Measurements from ENCODE around the gene DDX19B.
"Not testable (repeated sequence)": the region's sequence is repeated elsewhere in the genome, so short reads cannot be mapped to it uniquely, and the experiment has no call there.

Gene DDX19B

DNA sequence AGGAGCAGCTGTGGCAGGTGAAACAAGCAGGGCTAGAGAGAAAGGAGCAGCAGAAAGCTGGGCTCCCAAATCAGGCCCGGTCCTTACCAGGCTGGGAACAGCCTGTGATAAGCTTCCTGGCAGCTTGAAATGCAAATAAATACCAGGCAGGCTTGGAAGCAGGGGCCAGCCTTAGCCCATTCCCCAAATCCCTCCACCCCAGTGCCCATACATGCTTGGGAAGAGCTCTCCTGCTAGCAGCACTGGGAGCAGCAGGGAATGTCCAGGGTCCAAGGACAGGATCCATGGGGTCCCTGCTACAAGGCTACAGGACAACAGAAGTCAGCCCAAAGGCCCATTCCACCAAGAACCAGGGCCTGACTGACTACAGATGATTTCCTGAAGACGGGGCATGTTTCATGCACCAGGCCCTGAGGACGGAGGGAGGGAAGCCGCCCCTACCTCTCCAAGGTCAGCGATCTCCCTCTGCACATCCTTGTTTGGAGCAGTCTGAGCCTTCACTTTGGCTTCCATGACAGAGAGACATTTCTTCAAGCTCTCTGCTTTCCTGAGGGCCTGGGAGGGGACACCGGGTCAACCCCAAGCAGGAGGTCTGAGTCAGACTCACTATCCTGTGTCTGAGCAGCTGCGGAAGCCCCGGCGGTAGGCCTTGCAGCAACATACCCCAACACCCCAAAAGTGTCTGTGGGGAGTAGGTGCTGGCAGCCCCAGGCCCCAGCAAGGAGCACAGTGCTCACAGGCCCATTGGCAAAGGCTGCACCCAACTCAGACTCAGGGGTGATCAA lies 44.6 kb upstream of the DDX19B start:
- no peak overlapping the region for H3K4me3 ChIP-seq (ENCODE audit: low read depth, low read length)
- TF ChIP-seq, protein P1, sequence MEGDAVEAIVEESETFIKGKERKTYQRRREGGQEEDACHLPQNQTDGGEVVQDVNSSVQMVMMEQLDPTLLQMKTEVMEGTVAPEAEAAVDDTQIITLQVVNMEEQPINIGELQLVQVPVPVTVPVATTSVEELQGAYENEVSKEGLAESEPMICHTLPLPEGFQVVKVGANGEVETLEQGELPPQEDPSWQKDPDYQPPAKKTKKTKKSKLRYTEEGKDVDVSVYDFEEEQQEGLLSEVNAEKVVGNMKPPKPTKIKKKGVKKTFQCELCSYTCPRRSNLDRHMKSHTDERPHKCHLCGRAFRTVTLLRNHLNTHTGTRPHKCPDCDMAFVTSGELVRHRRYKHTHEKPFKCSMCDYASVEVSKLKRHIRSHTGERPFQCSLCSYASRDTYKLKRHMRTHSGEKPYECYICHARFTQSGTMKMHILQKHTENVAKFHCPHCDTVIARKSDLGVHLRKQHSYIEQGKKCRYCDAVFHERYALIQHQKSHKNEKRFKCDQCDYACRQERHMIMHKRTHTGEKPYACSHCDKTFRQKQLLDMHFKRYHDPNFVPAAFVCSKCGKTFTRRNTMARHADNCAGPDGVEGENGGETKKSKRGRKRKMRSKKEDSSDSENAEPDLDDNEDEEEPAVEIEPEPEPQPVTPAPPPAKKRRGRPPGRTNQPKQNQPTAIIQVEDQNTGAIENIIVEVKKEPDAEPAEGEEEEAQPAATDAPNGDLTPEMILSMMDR (IDR thresholded peaks at IDR 0.05; ENCODE audit: borderline replicate concordance, insufficient read depth, low read depth, low read length) = no peak

GRCh38 chr16:70254965-70255286 lies 44.1 kb upstream of the DDX19B start:
- TF ChIP-seq, protein P1 (IDR thresholded peaks at IDR 0.05; ENCODE audit: borderline replicate concordance, insufficient read depth, low read depth, low read length) = no peak
- H3K4me3 ChIP-seq (ENCODE audit: low read depth, low read length) = no peak overlapping the region

- TF ChIP-seq, protein P1 (IDR thresholded peaks at IDR 0.05; ENCODE audit: borderline replicate concordance, insufficient read depth, low read depth, low read length) = no peak
- no peak overlapping the region for H3K4me3 ChIP-seq (ENCODE audit: low read depth, low read length)
Measured at GRCh38 chr16:70255574-70255973, 43.4 kb upstream of the DDX19B start.

DNA sequence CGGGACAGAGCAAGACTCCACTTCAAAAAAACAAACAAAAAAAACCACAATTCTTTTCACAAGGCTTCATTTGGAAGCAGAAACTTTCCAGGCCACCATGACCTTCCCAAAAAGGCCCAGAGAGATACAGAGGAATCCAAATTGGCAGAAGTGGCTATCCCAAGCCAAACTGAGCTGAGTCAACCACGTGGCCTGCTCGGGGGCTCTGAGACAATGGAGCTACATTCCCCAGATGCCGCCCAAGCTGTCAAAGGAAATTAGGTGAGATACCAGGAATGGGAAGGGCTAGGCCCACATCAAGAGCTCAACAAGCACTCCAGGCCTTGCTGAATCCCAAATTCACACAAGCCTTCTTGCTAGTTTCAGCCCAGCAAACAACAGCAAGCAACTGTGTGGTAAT lies 41.6 kb upstream of the DDX19B start:
- no peak overlapping the region for H3K4me3 ChIP-seq (ENCODE audit: low read depth, low read length)
- TF ChIP-seq, protein P1 (IDR thresholded peaks at IDR 0.05; ENCODE audit: borderline replicate concordance, insufficient read depth, low read depth, low read length) = no peak

GRCh38 chr16:70258065-70258464 lies 40.9 kb upstream of the DDX19B start:
- TF ChIP-seq, protein P1 (IDR thresholded peaks at IDR 0.05; ENCODE audit: borderline replicate concordance, insufficient read depth, low read depth, low read length) = no peak
- H3K4me3 ChIP-seq (ENCODE audit: low read depth, low read length) = no peak overlapping the region

DNA sequence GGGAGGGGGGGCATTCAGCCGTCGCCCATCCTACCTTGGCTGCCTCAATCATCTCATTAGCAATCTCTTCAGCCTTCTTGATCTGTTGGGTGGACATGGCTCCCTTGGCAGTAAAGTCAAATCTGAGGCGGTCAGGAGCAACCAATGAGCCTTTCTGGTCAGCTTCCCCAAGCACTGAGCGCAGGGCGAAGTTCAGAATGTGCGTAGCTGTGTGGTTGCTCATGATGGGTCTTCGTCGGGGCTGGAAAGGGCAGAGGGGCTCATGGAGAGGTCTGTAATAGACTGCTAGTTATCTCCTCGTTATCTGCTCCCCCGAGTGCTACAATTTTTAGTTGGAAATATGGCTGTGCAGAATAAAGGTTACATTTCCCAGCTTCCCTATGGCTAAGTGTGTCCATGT lies 40.0 kb upstream of the DDX19B start:
- TF ChIP-seq, protein P1 (IDR thresholded peaks at IDR 0.05; ENCODE audit: borderline replicate concordance, insufficient read depth, low read depth, low read length) = no peak
- H3K4me3 ChIP-seq (ENCODE audit: low read depth, low read length) = no peak overlapping the region

DNA sequence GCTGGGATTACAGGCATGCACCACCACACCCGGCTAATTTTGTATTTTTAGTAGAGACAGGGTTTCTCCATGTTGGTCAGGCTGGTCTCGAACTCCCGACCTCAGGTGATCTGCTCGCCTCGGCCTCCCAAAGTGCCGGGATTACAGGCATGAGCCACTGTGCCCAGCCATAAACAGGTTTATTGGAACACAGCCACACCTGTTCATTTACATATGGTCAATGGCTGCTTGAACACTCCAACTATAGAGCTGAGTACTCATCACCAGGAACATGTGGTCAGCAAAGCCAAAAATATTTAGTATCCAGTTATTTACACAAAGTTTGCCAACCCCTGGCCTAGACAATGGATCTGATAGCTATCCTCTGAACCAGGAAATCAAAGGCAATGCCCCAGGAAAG lies 39.1 kb upstream of the DDX19B start:
- not testable (repeated sequence) for H3K4me3 ChIP-seq (ENCODE audit: low read depth, low read length)
